BLaER1 treated with 17β-estradiol and CSF1 and Interleukin-3, amounts not matched to agents 10 nM and 100 nM (cell line): ENCODE measurements around the gene CLIP1.
"Not testable (repeated sequence)": the region's sequence is repeated elsewhere in the genome, so short reads cannot be mapped to it uniquely, and the experiment has no call there.

Experiments
- H3K27ac ChIP-seq, 11 experiments: shearing (Covaris generic); formaldehyde crosslinking; 2 replicates each; pipeline ENCODE4 v1.8.1; 2022
- H3K27me3 ChIP-seq, 11 experiments: shearing (Covaris generic); formaldehyde crosslinking; 2 replicates each; pipeline ENCODE4 v1.8.1; 2022
- H3K36me3 ChIP-seq, 11 experiments: shearing (Covaris generic); formaldehyde crosslinking; 2 replicates each; pipeline ENCODE4 v1.8.1; 2022
- H3K4me1 ChIP-seq, 10 experiments: shearing (Covaris generic); formaldehyde crosslinking; 2 replicates each; pipeline ENCODE4 v1.8.1; 2022
- H3K4me2 ChIP-seq, 11 experiments: shearing (Covaris generic); formaldehyde crosslinking; 2 replicates each; pipeline ENCODE4 v1.8.1; 2022
- H3K4me3 ChIP-seq, 10 experiments: shearing (Covaris generic); formaldehyde crosslinking; 2 replicates each; pipeline ENCODE4 v1.8.1; 2022
- H3K9ac ChIP-seq, 11 experiments: shearing (Covaris generic); formaldehyde crosslinking; 2 replicates each; pipeline ENCODE4 v1.8.1; 2022
- H3K9me3 ChIP-seq, 11 experiments: shearing (Covaris generic); formaldehyde crosslinking; replicated peaks in 1 of 11; 2 replicates each; pipeline ENCODE4 v1.8.1; 2022
- H4K20me1 ChIP-seq, 11 experiments: shearing (Covaris generic); formaldehyde crosslinking; 2 replicates each; pipeline ENCODE4 v1.8.1; 2022
- Cebpa-rat ChIP-seq, 11 experiments: shearing (Covaris generic); IDR thresholded peaks; 2 replicates each; pipeline ENCODE4 v1.8.1; 2022

The CLIP1 gene

GRCh38 chr12:122276242-122276641, 146.2 kb downstream of the CLIP1 start:
- no peak for TF ChIP-seq Cebpa-rat (IDR thresholded peaks at IDR 0.05)
- Histone ChIP-seq H3K4me2 (no peak overlapping the region), H4K20me1 (no peaks in the 10 kb centered on the region; a peak in 1 of 22 replicates), H3K9me3 (no peaks in the 10 kb centered on the region), H3K9ac (no peak overlapping the region), H3K4me1 (no peaks in the 10 kb centered on the region), H3K4me3 (no peak overlapping the region), H3K27me3 (no peaks in the 10 kb centered on the region), H3K36me3 (peaks cover 69 to 100% (median 87%) of the 10 kb centered on the region in 11 experiments), H3K27ac (no peak overlapping the region)

GRCh38 chr12:122275459-122275858, 147.0 kb downstream of the CLIP1 start:
- Histone ChIP-seq H3K36me3 (peaks cover 70 to 100% (median 86%) of the 10 kb centered on the region in 11 experiments), H3K27ac (no peak overlapping the region), H3K9me3 (no peaks in the 10 kb centered on the region), H3K4me1 (no peaks in the 10 kb centered on the region), H3K4me3 (no peak overlapping the region), H3K4me2 (no peak overlapping the region), H3K9ac (no peak overlapping the region), H4K20me1 (no peaks in the 10 kb centered on the region; a peak in 1 of 22 replicates), H3K27me3 (no peaks in the 10 kb centered on the region)
- TF ChIP-seq Cebpa-rat (IDR thresholded peaks at IDR 0.05), result no peak

- H3K9ac ChIP-seq, result peak within 1 kb of the TSS; percentile 82 to 94 (median 89)
- H3K9me3 ChIP-seq, result no peaks in the 10 kb centered on the region
- H3K4me2 ChIP-seq, result peak within 1 kb of the TSS; percentile 83 to 97 (median 87)
- no peak for TF ChIP-seq Cebpa-rat (IDR thresholded peaks at IDR 0.05)
- H3K36me3 ChIP-seq, result peaks cover 30 to 46% (median 38%) of the 10 kb centered on the region in 11 experiments
- H3K4me1 ChIP-seq, result peaks cover 18 to 23% (median 20%) of the 10 kb centered on the region in 10 experiments
- H3K27ac ChIP-seq, result peak within 1 kb of the TSS; percentile 78 to 91 (median 83)
- H3K4me3 ChIP-seq, result peak within 1 kb of the TSS; percentile 76 to 98 (median 88)
- H4K20me1 ChIP-seq, result peaks cover 0 to 4% (median 0%) of the 10 kb centered on the region in 11 experiments; a peak in 1 of 22 replicates
- no peaks in the 10 kb centered on the region for H3K27me3 ChIP-seq
Observed at GRCh38 chr12:122266230-122266901, 156.1 kb downstream of the CLIP1 start, which contains the start of gene VPS33A. VPS33A (minus strand) TSS chr12:122266494; CDS start chr12:122266408, 86 bp downstream.

GRCh38 chr12:122265886-122266229, 156.6 kb downstream of the CLIP1 start:
- Histone ChIP-seq H3K4me3 (peak overlapping the region; percentile 76 to 98 (median 88)), H3K27ac (peak overlapping the region; percentile 78 to 91 (median 83))
- no peak for TF ChIP-seq Cebpa-rat (IDR thresholded peaks at IDR 0.05)

GRCh38 chr12:122265476-122265875, 157.0 kb downstream of the CLIP1 start:
- Histone ChIP-seq H3K36me3 (peaks cover 30 to 46% (median 39%) of the 10 kb centered on the region in 11 experiments), H3K4me1 (peaks cover 18 to 23% (median 20%) of the 10 kb centered on the region in 10 experiments), H3K27me3 (no peaks in the 10 kb centered on the region), H3K27ac (peak overlapping the region; percentile 78 to 91 (median 83); a peak in 21 of 22 replicates), H3K4me3 (peak overlapping the region; percentile 76 to 98 (median 88)), H4K20me1 (peaks cover 0 to 4% (median 0%) of the 10 kb centered on the region in 11 experiments; a peak in 1 of 22 replicates), H3K4me2 (peak overlapping the region; percentile 83 to 97 (median 87)), H3K9me3 (no peaks in the 10 kb centered on the region), H3K9ac (peak overlapping the region; percentile 82 to 94 (median 89))
- TF ChIP-seq Cebpa-rat (IDR thresholded peaks at IDR 0.05), result no peak

More at GRCh38 chr12:122265886-122266229, 156.6 kb downstream of the CLIP1 start:
- Histone ChIP-seq H3K9ac (peak overlapping the region; percentile 82 to 94 (median 89)), H3K4me1 (peaks cover 18 to 23% (median 20%) of the 10 kb centered on the region in 10 experiments), H3K36me3 (peaks cover 30 to 46% (median 38%) of the 10 kb centered on the region in 11 experiments), H3K4me2 (peak overlapping the region; percentile 83 to 97 (median 87)), H3K27me3 (no peaks in the 10 kb centered on the region), H4K20me1 (peaks cover 0 to 4% (median 0%) of the 10 kb centered on the region in 11 experiments; a peak in 1 of 22 replicates), H3K9me3 (no peaks in the 10 kb centered on the region)

GRCh38 chr12:122260735-122261134, 161.7 kb downstream of the CLIP1 start:
- H3K27ac ChIP-seq, H3K4me2 ChIP-seq, H3K9me3 ChIP-seq, H3K27me3 ChIP-seq, H3K9ac ChIP-seq, H3K4me3 ChIP-seq: not testable (repeated sequence)
- peaks cover 0 to 22% (median 0%) of the 10 kb centered on the region in 11 experiments; a peak in 5 of 22 replicates for H4K20me1 ChIP-seq
- H3K4me1 ChIP-seq, result peaks cover 10 to 14% (median 11%) of the 10 kb centered on the region in 10 experiments; a peak in 19 of 20 replicates
- peaks cover 71 to 84% (median 79%) of the 10 kb centered on the region in 11 experiments for H3K36me3 ChIP-seq

- peaks cover 0 to 28% (median 0%) of the 10 kb centered on the region in 11 experiments; a peak in 5 of 22 replicates for H4K20me1 ChIP-seq
- not testable (repeated sequence) for H3K9ac ChIP-seq, H3K27me3 ChIP-seq, H3K4me1 ChIP-seq, H3K4me2 ChIP-seq, H3K9me3 ChIP-seq, H3K4me3 ChIP-seq, H3K27ac ChIP-seq
- peaks cover 71 to 100% (median 91%) of the 10 kb centered on the region in 11 experiments for H3K36me3 ChIP-seq
Observed at GRCh38 chr12:122258939-122259338, 163.5 kb downstream of the CLIP1 start.

GRCh38 chr12:122258462-122258861, 164.0 kb downstream of the CLIP1 start:
- H3K27me3 ChIP-seq, H3K9me3 ChIP-seq, H3K4me3 ChIP-seq, H3K4me1 ChIP-seq, H3K4me2 ChIP-seq, H3K9ac ChIP-seq, H3K27ac ChIP-seq: not testable (repeated sequence)
- Histone ChIP-seq H4K20me1 (peaks cover 0 to 33% (median 0%) of the 10 kb centered on the region in 11 experiments; a peak in 5 of 22 replicates), H3K36me3 (peaks cover 68 to 100% (median 91%) of the 10 kb centered on the region in 11 experiments)

- peaks cover 0 to 21% (median 0%) of the 10 kb centered on the region in 11 experiments; a peak in 6 of 22 replicates for H4K20me1 ChIP-seq
- H3K36me3 ChIP-seq, result peaks cover 31 to 88% (median 65%) of the 10 kb centered on the region in 11 experiments
- peaks cover 0 to 5% (median 3%) of the 10 kb centered on the region in 10 experiments; a peak in 14 of 20 replicates for H3K4me1 ChIP-seq
- no peak overlapping the region for H3K4me2 ChIP-seq
- no peaks in the 10 kb centered on the region for H3K9me3 ChIP-seq
- H3K27ac ChIP-seq, result no peak overlapping the region
- H3K9ac ChIP-seq, result no peak overlapping the region
- TF ChIP-seq Cebpa-rat (IDR thresholded peaks at IDR 0.05), result no peak
- no peaks in the 10 kb centered on the region for H3K27me3 ChIP-seq
- H3K4me3 ChIP-seq, result no peak overlapping the region
Observed at GRCh38 chr12:122250536-122250935, 171.9 kb downstream of the CLIP1 start.
